ENCODE measurements around the gene LMF1.

LMF1 gene

GRCh38 chr16:892536-893255, 78.1 kb downstream of the LMF1 start:
- no peak for TF ChIP-seq CTCF (IDR thresholded peaks at IDR 0.05; ENCODE audit: low read depth, low read length)
- Histone ChIP-seq H3K36me3 (no peaks in the 10 kb centered on the region), H3K4me3 (ENCODE audit: low read depth, low read length) (no peak overlapping the region), H3K4me1 (no peaks in the 10 kb centered on the region), H3K27me3 (no peaks in the 10 kb centered on the region), H3K9me3 (no peaks in the 10 kb centered on the region)
- no peak for DNase-seq

- Histone ChIP-seq H3K36me3 (no peaks in the 10 kb centered on the region), H3K9me3 (no peaks in the 10 kb centered on the region), H3K27me3 (no peaks in the 10 kb centered on the region), H3K4me3 (ENCODE audit: low read depth, low read length) (no peak overlapping the region), H3K4me1 (no peaks in the 10 kb centered on the region)
- DNase-seq = no peak
- TF ChIP-seq CTCF (IDR thresholded peaks at IDR 0.05; ENCODE audit: low read depth, low read length) = no peak
Measured at GRCh38 chr16:892006-892405, 78.8 kb downstream of the LMF1 start.

GRCh38 chr16:891353-891740, 79.4 kb downstream of the LMF1 start:
- no peak for TF ChIP-seq CTCF (IDR thresholded peaks at IDR 0.05; ENCODE audit: low read depth, low read length)
- Histone ChIP-seq H3K36me3 (no peaks in the 10 kb centered on the region), H3K9me3 (no peaks in the 10 kb centered on the region), H3K4me3 (ENCODE audit: low read depth, low read length) (no peak overlapping the region), H3K27me3 (no peaks in the 10 kb centered on the region), H3K4me1 (no peaks in the 10 kb centered on the region)
- no peak for DNase-seq

- H3K4me1 ChIP-seq = peaks cover 3% of the 10 kb centered on the region; the same call in 1 of the 2 replicates
- H3K9me3 ChIP-seq = no peaks in the 10 kb centered on the region
- H3K36me3 ChIP-seq = no peaks in the 10 kb centered on the region
- H3K4me3 ChIP-seq (ENCODE audit: low read depth, low read length) = no peak overlapping the region
- no peaks in the 10 kb centered on the region for H3K27me3 ChIP-seq
- DNase-seq = no peak
- TF ChIP-seq CTCF (IDR thresholded peaks at IDR 0.05; ENCODE audit: low read depth, low read length) = no peak
Measured at GRCh38 chr16:890716-891352, 80.0 kb downstream of the LMF1 start.

- TF ChIP-seq CTCF (IDR thresholded peaks at IDR 0.05; ENCODE audit: low read depth, low read length) = no peak
- no peaks in the 10 kb centered on the region for H3K27me3 ChIP-seq
- H3K4me1 ChIP-seq = peaks cover 7% of the 10 kb centered on the region; the same call in 1 of the 2 replicates
- no peak for DNase-seq
- H3K4me3 ChIP-seq (ENCODE audit: low read depth, low read length) = no peak overlapping the region
- H3K9me3 ChIP-seq = no peaks in the 10 kb centered on the region
- H3K36me3 ChIP-seq = no peaks in the 10 kb centered on the region
Measured at GRCh38 chr16:890217-890616, 80.6 kb downstream of the LMF1 start.

- Histone ChIP-seq H3K9me3 (no peaks in the 10 kb centered on the region), H3K4me1 (peaks cover 7% of the 10 kb centered on the region; the same call in 1 of the 2 replicates), H3K27me3 (no peaks in the 10 kb centered on the region), H3K36me3 (no peaks in the 10 kb centered on the region), H3K4me3 (ENCODE audit: low read depth, low read length) (no peak overlapping the region)
- DNase-seq = no peak
- TF ChIP-seq CTCF (IDR thresholded peaks at IDR 0.05; ENCODE audit: low read depth, low read length) = no peak
Measured at GRCh38 chr16:889586-889985, 81.2 kb downstream of the LMF1 start.
